ENCODE results near the gene ENTPD6.
"Not testable (repeated sequence)": the region's sequence is repeated elsewhere in the genome, so short reads cannot be mapped to it uniquely, and the experiment has no call there.

Gene ENTPD6

DNA sequence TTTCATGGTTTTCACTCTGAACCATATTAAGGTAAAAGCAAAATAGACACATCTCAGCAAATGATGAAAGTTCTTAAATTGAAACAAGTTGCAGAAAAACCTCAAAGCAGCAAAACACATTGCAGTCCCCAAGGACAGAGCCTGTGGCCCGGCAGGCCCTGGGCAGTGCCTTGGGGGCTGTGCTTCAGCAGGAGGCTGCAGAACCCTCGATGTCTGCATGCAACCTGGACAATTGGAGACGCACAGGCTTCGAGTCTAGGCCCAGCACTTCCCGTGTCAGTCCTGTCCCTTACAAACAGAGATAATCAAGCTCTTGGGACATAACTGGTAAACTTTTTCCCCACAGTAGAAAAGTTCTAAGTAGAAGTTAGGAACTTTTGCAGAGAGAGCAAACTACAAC is 61.6 kb downstream of the ENTPD6 start:
- no peak for DNase-seq (ENCODE audit: low read depth)

DNA sequence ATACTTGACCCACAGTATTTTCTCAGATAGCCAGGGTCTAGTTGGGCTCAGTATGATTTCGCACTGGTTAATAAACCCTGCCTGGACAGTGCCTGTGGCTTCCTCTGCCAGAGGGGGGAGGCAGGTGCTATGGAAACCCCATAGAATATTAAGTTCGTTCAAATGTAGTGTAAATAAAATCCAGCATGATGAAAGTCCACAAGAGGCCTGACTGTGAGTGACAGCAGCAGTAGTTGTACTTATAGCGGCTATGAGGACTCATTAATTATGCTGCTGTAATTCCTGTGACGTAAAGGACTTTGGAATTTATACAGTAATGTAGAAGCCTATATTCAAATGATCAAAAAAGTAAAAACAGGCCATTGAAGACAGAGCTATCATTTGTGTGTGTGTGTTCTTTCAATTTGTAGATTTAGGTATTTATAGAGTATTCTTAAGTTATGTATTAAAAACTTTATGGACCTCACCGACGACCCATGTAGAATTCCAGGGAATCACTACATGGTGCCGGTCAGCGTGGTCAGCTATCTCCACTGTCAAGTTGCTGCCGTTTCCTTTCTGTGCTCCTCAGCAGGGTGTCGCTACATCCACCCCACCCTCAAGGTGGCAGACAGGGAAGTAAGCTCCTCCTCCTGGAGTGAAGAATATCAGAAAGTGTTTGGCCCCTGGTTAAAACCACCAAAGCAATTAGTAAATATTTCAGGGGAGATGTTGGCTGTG is 62.4 kb downstream of the ENTPD6 start:
- no peak for DNase-seq (ENCODE audit: low read depth)

DNA sequence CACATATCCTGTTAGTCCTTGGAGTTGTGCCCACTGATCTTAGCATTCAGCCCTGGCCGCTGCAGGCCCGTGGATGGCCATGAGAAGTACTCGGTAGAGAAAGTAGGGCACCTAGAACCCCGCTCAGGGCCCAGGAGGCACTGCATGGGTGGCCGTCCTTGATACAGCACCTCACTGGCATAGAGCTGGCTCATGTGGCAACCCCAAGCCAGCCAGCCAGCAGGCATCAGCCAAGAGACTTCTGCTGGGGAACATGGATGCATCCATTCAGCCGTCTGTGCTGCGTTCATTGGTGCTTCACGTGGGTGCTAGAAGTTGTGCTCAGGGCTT is 62.9 kb downstream of the ENTPD6 start:
- DNase-seq (ENCODE audit: low read depth), result no peak

DNA sequence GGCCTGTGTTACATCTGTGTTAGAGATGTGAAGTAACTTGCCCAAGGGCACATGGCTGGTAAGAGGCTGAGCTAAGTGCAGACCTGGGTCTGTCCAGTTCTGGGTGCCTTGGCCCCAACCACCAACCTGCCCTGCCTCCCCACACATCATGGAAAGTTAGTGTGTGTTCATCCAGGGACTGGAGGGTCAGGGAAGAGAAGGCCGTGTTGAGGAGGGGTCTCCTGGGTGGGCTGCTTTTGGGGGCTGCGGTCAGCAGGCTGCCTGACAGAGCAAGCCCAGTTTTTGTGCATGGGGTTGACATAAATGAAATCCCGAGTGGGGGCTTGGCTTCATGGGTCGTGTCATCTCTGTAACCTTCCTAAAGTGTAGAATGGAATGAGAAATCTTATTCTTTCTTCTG is 63.3 kb downstream of the ENTPD6 start:
- no peak for DNase-seq (ENCODE audit: low read depth)

DNA sequence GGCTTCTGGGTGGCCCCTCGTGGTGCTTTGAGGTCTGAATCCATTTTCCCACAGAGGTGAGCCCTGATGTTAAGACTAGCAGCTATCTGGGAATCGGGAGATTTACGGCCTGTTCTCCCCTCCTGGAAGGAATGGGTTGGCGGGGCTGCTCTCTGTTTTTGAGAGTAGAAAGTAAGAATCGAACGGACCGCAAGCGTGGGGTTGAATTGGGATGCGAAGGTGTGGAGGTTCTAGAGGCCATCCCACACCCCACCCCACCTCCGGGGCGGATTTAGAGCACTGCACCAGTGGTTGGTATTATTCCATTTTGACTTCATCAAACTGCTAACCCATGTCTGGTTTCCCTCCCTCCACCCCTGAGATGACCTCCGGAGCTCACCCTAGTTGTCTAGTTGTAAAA is 63.8 kb downstream of the ENTPD6 start:
- no peak for DNase-seq (ENCODE audit: low read depth)

DNA sequence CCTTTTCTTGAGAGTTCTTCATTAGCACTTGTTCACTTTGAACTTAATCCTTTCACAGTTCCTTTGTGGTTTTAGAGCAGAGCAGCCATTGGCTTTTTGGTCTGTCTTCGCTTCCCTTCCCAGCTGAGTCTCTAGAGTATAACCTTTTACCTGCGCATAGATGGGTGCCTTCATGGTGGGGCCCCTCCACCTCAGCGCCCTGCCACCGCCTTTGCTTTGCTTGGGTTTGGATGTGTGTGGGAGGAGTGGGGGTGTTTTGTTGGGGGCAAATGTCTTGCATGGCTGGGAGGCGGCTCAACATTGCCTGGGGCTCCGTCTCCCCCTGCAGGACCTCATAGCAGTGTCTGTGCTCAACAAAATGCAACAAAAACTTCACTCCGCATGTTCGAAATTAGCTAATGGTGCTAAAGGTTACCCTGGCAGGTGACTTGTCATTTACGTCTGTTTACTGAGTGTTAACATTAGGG is 64.3 kb downstream of the ENTPD6 start:
- DNase-seq (ENCODE audit: low read depth), result no peak

DNA sequence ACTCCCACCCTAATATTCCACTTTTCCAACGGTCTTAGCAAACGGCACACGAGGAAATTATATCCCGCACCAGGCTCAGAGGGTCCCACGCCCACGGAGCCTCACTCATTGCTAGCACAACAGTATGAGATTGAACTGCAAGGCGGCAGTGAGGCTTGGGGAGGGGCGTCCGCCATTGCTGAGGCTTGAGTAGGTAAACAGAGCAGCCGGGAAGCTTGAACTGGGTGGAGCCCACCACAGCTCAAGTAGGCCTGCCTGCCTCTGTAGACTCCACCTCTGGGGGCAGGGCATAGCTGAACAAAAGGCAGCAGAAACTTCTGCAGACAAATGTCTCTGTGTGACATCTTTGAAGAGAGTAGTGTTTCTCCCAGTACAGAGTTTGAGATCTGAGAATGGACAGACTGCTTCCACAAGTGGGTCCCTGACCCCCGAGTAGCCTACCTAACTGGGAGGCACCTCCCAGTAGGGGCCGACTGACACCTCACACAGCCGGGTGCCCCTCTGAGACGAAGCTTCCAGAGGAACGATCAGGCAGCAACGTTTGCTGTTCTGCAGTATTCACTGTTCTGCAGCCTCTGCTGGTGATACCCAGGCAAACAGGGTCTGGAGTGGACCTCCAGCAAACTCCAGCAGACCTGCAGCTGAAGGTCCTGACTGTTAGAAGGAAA is 65.4 kb downstream of the ENTPD6 start:
- not testable (repeated sequence) for DNase-seq (ENCODE audit: low read depth)

DNA sequence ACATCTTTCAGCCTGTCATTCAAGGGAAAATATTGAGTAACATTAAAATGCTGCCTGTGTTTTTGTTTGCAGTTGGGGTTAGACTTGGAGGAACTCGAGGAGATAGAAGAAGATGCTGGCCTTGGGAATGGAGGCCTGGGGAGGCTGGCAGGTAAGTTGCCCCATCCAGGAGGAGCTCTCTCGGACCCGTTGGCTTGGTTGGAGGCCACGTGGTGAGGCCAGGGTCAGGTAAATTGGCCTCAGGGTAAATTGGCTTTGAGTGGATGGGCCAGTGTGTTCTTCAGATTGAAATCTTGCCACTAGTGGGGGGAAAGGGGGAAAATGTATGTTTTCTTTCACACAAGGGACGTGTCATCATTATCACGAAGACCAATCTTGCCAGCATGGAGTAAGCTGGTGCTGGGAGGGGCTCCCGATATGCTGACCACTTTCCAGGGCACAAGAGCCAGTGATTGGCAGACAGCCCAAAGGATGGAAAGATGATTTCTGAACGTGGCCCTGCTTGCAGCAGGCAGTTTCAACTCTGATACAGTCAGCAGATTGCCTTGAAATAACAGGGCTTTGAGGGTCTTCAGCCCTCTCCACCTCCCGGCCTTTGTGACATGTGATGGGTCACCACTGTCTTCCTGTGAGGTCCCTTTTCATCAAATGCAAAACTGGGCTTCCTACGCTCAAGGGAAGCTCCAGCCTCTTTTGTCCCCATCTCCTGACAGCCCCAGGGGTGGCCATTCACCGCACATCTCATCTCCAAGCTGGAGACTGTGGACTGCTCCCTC is 73.7 kb downstream of the ENTPD6 start:
- no peak for DNase-seq (ENCODE audit: low read depth)

DNA sequence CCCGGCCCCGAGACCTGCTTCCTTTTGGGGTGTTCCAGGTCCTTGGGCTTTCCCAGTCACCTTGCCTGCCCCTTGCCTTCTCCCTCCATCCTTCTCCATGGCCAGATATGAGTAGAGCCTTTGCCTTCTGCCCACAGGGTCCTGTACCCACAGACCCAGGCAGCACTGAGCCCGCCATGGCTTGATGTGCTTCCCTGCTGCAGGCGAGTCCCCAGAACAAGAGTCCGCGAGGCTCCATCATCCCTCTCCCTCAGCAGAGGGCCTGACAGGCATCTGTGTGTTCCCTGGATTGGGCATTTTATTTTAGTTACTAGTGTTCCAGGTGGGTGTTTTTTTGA is 74.3 kb downstream of the ENTPD6 start:
- DNase-seq (ENCODE audit: low read depth), result no peak

DNA sequence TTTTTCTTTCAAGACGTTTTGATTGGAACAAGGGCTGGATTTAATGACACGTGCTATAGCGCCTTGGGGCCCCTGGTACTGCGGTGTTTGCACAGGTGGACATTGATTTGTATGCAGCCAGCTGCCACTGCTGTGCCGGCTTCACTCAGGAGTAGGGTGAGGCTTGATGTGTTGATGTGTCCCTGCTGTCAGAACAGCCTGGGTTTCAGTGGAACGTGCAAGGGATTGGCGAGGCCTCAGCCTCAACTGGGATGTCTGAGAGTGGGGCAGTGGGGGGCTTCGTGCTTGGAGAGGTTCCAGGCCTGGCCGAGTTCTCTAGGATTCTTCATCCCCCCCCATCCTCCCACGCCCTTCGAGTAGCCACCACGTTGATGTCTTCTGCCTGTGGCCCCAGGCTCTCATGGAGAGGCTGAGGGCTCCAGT is 75.3 kb downstream of the ENTPD6 start:
- no peak for DNase-seq (ENCODE audit: low read depth)

DNA sequence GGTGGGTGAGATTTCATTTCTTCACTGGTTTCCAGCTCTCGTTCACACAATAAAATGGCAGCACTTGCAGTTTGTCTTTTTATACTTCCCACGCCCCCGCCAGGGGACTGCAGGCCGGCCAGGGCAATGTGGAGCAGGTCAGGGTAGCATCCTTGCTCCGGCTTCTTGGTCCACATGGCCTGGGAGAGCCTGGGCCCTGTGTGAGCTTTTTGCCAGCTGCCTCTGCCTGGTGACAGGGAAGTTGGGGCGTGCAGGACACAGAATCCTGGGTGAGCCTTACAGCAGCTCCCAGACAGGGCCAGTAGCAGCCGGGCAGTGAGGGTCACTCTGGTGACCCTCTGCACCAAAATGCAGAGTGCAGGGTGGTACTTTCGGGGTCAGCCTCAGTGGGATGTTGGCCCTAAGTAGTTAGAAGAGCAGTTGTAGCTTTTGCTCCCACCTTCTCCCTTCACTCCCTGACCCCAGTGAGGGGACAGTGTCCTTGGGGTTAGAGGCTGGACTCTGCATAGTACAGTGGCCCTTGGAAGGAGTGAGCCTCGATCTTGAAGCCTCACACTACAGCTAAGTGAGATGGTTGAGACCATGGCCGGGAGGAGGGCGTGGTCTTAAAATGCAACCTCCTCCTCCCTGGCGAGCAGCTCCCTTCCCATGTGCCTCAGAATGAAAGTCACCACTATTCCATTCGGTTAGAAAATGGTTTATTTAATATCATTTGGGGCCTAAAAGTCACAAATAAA is 76.1 kb downstream of the ENTPD6 start:
- no peak for DNase-seq (ENCODE audit: low read depth)

DNA sequence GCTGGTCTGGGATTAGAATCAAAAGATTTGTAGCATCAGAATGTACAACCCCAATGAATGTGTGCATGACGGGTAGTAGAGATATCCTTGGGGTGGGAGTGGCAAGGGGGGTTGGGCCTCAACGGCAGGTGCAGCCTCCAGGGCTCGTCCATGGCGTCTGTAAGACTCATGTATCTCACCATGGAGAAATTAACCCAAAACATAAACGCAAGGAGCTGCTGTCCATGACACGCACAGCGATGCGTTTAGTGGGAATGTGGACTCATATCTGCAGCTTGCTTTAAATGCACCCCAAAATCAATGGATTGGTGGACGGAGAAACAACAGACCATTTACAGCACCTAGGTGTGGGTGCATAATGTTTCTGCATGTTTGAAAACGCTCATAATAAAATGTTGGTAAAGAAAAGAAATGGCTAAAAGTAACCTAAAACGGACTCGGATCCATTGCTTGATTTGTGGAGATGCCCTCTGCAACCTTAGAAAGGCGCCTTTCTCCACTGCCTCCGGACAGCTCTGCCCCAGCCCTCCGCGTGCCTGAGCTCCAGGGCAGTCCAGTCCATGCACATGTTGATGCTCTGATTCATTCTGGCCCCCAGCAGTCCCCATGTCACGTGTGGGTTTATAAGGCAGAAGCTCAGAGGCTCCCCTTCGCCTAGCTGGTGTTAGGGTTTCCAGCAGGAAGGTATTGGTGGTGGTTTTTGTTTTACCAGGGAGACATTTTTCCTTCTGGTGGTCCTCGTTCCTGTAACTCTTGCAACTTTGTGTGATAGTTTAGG is 76.9 kb downstream of the ENTPD6 start:
- DNase-seq (ENCODE audit: low read depth), result no peak

DNA sequence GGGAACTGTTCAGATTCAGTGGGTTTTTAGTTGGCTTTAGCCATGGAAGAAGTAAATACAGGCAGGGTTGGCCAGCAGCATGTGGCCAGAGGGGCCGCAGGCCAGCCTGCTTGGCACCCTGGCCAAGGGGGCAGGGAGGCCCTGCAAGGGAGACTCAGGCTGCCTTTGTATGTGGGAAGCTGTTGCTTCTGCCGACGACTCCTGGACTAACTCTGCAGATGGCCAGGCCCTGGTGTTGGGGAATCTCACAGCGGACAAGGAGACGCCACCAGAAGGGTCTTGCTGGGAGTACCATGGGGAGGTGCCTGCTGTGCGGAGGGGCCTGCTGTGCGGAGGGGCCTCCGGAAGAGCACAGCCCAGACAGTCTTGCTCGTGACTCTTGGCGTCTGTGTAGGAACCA is 77.5 kb downstream of the ENTPD6 start:
- no peak for DNase-seq (ENCODE audit: low read depth)

DNA sequence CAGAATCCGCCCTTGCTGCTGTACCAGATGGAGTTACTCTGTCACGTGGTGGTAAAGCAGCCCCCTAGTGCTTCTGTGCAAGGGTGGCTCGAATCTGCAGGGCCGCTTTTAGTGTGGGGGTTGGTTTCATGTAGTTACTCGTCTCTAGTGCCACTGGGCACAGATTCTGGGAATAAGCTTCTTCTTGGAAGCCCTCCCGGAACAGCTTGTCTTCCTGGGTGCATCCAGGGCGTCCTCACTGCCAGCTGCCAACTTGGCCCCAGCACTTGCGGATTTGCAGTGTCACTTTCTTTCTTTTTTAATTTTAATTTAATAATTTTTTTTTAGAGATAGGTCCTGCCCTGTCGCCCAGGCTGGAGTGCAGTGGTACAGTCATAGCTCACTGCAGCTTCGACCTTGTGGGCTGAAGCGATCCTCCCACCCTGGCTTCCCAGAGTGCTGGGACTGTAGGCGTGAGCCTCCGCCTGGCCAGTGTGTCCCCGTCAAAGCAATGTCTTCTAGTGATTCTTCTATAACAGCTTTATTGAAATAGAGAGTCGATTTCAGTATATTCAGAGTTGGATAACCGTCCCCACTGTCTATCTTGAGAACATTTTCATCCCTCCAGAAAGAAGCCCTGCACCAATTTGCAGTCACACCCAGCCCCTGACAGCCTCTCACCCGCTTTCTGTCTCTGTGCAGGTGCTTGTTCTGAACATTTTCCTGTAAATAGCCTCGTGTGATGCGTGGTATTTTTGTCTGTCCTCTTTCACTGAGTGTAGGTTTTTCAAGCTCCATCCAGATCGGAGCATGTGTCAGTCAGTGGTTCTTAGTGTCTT is 78.2 kb downstream of the ENTPD6 start:
- no peak for DNase-seq (ENCODE audit: low read depth)

DNA sequence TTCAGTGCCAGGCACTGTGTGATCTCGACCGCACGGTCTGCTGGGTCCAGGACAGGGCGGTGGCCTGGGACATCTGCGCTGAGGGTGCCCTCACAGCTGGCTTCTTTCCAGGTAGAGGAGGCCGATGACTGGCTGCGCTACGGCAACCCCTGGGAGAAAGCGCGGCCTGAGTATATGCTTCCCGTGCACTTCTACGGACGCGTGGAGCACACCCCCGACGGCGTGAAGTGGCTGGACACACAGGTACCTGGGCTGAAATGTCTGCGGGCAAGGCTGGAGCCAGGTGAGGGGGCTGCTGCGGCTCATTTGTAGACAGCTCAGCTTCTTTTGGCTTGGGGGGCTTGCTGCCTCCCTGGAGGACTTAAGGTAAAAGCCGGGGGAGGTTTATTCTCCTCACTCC is 79.0 kb downstream of the ENTPD6 start:
- DNase-seq (ENCODE audit: low read depth), result no peak

DNA sequence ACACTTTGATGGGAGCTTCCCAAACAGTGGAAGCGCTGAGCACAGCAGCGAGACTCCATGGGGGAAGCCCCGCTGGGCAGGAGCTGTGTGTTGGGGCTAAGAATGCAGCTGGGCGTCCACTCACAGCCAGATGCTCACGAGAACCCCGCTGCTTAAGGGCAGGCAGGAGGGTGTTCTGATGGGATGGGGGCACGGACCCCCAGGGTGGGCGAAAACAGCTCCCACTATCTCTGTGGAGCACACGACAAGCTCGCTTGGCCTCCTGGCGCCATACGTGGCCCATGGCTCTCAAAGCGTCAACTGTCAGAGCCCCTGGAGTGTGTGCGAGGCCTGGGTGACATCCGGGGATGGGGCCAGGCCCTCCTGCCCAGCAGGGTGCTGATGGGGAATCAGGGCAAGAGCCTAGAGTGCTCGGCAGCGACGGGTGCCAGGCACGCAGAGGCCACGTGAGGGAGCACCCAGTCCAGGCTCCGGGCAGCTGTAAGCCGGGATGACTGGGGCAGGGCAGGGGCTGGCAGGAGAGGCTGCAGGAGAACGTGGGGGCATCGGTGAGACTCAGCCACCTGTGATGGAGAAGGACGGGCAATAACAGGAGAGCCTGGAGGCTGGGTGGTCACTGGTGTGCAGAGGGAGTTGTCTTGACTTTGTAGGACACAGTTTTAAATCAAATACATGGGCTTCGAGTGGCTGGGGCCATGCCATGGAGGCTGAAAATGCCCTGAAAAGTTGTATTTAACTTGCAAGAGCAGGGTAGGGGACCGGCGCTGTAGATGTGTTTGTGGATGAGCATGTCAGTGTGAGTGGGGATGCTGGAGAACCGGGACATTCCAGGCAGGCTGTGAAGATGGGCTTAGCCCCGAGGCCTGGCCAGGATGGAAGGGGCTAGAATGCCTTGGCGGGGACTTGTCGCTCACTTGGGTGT is 79.6 kb downstream of the ENTPD6 start:
- no peak for DNase-seq (ENCODE audit: low read depth)

DNA sequence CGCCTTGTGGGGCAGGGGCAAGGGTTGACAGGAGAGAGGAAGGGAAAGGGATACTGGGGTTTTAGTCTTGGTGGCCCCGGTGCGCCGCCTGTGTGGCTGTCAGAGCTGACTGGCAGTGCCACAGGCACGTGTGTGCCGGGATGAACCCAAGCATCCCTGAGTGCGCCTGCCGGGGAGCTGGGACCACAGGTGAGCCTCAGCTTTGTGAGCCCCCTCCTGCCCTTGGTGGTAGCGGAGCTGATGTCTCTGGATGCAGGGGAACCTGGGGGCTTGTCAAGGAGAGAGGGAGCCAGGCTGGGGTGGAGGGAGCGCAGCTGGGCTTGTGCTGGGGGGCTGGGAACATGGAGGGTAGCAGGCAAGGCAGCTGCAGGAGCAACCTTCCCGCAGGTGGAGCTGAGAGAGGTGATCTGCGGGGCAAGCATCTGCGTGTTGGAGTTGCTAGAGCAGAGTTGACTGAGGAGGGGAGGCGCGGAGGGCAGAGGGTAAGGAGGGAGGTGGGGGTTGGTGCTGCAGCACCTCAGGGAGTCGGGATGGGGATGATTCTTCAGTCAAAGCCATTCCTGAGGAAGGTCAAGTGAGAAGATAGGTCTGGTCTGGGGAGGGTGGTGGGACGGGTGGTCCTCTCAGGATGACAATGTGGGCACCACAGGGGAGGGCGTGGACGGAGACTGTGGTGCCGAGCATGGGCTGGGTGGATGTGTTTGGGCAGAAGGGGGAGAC is 80.5 kb downstream of the ENTPD6 start:
- DNase-seq (ENCODE audit: low read depth), result no peak

Measured in CMK (cell line).